Measurements from ENCODE around the gene RPL36. TPM values are rescaled to one million over a fixed set of nuclear protein-coding genes. Genes with fewer than 3 reads are reported as not detected.
A peak's percentile ranks its signal among the peaks of the same experiment; 100 is the strongest.

RPL36 gene
- total RNA-seq, 4 donors from 2014 or later, result 461 to 719 (median 614) TPM

DNA sequence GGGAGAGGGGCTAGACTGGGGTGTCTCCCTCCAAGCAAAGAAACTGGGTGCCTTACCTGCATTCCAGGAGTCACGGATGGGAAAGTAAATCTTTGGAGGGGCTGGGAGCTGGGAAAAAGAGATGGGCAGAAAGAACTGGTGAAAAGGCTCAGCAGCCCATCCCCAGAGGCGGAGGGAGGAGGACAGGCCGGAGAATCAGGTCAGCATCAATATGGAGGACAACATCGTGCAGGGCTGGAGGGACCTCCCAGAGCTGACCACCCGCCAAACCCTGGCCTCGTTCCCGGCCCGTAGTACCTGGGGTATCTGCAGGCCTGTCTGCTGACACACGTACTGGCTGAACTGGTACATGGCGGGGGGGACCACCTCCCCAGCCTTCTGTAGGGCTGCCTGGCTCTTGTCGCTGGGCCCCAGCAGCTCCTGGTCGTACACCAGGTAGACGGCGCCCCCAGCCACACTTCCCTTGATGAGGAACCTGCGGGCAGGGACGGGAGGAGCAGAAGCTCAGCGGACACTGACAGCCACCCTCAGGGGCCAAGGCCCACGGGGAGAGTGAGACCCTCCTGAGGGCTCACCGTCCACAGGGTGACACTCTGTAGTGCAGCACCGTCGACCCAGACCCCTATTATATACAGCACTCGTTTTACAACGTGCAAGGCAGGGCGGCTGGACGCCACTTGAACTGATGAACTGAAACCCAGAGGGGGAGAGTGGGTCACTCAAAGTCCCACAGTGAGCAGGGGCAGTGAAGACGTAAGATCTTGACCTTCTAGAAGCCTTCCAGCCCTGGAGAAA is 10.6 kb upstream of the RPL36 start:
- intact Hi-C loops (cut with DNase I), result loop anchor here (5.0 kb wide), 1 partner anchor 57 kb away; the partner anchor contains the start of genes SAFB and SAFB2
- Histone ChIP-seq H3K4me1 (peaks cover 19 to 33% (median 27%) of the 10 kb centered on the region in 4 donors), H3K4me3 (peak overlapping the region; percentile 82 to 98 (median 86)), H3K9me3 (no peaks in the 10 kb centered on the region), H3K27ac (replicated peaks in 1 of 4) (peak overlapping the region; percentile 90 to 96 (median 93)), H3K27me3 (no peaks in the 10 kb centered on the region), H3K36me3 (peaks cover 0 to 14% (median 11%) of the 10 kb centered on the region in 4 donors)
- no peak for TF ChIP-seq EP300 (IDR thresholded peaks at IDR 0.05)
- TF ChIP-seq, protein P1, sequence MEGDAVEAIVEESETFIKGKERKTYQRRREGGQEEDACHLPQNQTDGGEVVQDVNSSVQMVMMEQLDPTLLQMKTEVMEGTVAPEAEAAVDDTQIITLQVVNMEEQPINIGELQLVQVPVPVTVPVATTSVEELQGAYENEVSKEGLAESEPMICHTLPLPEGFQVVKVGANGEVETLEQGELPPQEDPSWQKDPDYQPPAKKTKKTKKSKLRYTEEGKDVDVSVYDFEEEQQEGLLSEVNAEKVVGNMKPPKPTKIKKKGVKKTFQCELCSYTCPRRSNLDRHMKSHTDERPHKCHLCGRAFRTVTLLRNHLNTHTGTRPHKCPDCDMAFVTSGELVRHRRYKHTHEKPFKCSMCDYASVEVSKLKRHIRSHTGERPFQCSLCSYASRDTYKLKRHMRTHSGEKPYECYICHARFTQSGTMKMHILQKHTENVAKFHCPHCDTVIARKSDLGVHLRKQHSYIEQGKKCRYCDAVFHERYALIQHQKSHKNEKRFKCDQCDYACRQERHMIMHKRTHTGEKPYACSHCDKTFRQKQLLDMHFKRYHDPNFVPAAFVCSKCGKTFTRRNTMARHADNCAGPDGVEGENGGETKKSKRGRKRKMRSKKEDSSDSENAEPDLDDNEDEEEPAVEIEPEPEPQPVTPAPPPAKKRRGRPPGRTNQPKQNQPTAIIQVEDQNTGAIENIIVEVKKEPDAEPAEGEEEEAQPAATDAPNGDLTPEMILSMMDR (IDR thresholded peaks at IDR 0.05), result no peak
- TF ChIP-seq POLR2A (IDR thresholded peaks at IDR 0.05; ENCODE audit: low read depth), result no peak
- no peak for TF ChIP-seq POLR2AphosphoS5 (IDR thresholded peaks at IDR 0.05)
- no peak for DNase-seq (ENCODE audit: extremely low spot score)
- 28% methylated on average over 5 of the region's 26 CpGs for WGBS

DNA sequence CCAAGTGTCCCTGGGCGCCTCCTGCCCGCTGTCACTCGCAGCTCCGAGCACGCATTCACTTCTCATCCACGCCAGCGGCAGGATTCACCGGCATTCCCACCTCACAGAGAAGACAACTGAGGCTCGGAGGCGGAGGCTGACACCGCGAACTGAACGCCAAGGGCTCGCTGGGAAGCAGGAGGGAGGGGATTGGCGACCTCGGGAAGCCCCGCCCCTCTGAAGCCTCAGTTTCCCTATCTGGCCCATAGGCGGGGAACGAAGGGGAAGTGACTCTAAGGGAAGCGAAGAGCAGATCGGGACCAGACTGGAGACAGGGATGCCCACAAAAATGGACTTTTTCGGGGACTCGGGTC is 10.0 kb upstream of the RPL36 start:
- DNase-seq (ENCODE audit: extremely low spot score), result no peak
- intact Hi-C loops (cut with DNase I), result loop anchor here (5.0 kb wide), 1 partner anchor 58 kb away; the partner anchor contains the start of genes SAFB and SAFB2

DNA sequence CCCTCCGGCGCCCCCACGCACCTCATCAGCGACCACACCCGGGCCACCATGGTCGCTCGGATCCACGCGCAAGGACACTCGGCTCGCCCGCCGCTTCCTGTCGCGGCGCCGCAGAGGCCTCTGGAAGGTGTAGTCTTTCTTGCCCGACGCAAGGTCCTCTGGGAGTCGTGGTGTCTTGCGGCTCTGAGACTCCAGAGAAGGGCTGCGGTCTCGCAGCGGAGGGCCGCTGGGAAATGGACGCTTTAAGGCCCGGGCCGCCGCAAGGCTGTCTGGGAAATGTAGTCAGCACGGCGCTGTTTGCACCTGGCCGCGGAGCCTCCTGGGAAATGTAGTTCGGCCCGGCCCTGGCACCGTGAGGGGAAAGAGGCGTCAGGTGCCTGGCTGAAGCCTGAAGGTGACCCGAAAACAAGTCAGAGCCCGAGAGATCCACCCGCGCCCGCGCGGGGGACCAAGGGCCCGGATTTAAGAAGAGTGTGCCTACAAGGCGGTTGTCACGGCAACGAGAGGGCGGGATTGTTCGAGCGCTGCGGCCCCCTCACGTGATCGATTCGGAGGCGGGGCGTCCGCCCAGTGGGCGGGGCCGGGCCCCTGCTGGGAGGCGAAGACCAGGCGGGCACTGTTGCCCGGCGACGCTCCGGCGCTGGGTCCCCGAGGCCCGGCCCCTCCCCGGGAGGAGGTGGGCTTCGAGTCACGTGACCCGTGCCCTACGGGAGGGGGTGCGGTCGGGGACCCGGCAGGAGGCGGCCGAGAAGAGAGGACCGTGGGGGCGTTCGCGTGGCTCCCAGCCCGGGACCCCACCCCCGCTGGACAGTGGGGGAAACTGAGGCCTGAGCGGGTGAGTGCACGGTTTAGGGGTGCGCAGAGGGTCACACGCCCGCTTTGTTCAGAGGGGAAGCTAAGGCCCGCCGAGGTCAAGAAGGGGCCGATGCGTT is 9.4 kb upstream of the RPL36 start, which contains the start of the genes HSD11B1L and MICOS13:
Gene HSD11B1L (plus strand): TSS at position 591 of the 932 bp plus-strand sequence. CDS start 3,806 bp downstream, outside the sequence.
Gene MICOS13 (minus strand): TSS at position 80 of the 932 bp plus-strand sequence. CDS start 30 bp downstream, at position 50.
- H3K4me1 ChIP-seq, result peaks cover 19 to 33% (median 27%) of the 10 kb centered on the region in 4 donors
- peak; percentile 99 for DNase-seq (ENCODE audit: extremely low spot score)
- peak within 1 kb of the TSS; percentile 82 to 98 (median 86) for H3K4me3 ChIP-seq
- TF ChIP-seq POLR2AphosphoS5 (IDR thresholded peaks at IDR 0.05) (peak; percentile 85 to 94), EP300 (IDR thresholded peaks at IDR 0.05) (no peak), POLR2A (IDR thresholded peaks at IDR 0.05; ENCODE audit: low read depth) (no peak)
- TF ChIP-seq, protein P1 (IDR thresholded peaks at IDR 0.05), result peak in 1 of 3 experiments; percentile 17
- 4% methylated on average over 14 of the region's 94 CpGs for WGBS
- intact Hi-C loops (cut with DNase I), result loop anchor here (5.0 kb wide), 1 partner anchor 58 kb away; the partner anchor contains the start of genes SAFB and SAFB2
- no peaks in the 10 kb centered on the region for H3K9me3 ChIP-seq
- H3K36me3 ChIP-seq, result peaks cover 0 to 14% (median 11%) of the 10 kb centered on the region in 4 donors
- peak within 1 kb of the TSS; percentile 90 to 96 (median 93) for H3K27ac ChIP-seq (replicated peaks in 1 of 4)
- H3K27me3 ChIP-seq, result no peaks in the 10 kb centered on the region

More for the DNA sequence above, 10.0 kb upstream of the RPL36 start:
- TF ChIP-seq POLR2AphosphoS5 (IDR thresholded peaks at IDR 0.05) (no peak), EP300 (IDR thresholded peaks at IDR 0.05) (no peak), POLR2A (IDR thresholded peaks at IDR 0.05; ENCODE audit: low read depth) (no peak)
- Histone ChIP-seq H3K9me3 (no peaks in the 10 kb centered on the region), H3K4me1 (peaks cover 19 to 33% (median 27%) of the 10 kb centered on the region in 4 donors), H3K4me3 (peak overlapping the region; percentile 82 to 98 (median 86)), H3K36me3 (peaks cover 0 to 14% (median 11%) of the 10 kb centered on the region in 4 donors), H3K27ac (replicated peaks in 1 of 4) (peak overlapping the region; percentile 90 to 96 (median 93)), H3K27me3 (no peaks in the 10 kb centered on the region)
- WGBS, result 2% methylated on average over 12 of the region's 23 CpGs

DNA sequence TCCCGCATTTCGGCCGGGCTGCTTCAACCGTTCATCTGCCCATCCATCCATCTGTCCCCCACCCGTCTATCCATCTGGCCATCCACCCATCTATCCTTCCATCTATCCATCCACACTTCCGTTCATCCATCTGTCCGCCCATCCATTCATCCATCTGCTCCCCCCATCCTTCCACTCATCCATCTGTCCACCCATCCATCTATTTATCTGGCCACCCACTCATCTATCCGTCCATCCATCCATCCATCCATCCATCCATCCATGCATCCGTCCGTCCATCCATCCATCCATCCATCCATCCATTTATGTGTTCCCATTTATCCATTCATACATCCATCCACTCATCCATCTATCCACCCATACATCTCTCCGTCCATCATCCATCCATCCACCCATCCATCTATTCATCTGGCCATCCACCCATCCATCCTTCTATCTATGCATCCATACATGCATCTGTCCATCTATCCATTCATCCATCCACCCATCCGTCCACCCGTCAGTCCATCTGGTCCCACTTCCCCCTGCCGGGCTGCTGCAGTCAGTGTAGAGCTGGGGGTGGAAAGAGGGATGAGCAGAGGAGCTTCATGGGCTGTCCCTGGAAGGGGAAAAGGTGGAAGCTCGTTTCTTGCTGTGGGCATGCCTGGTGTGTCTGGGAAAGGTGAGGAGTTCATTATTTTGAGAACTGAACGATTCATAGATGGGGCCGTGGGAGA is 8.5 kb upstream of the RPL36 start:
- peaks cover 0 to 14% (median 11%) of the 10 kb centered on the region in 4 donors for H3K36me3 ChIP-seq
- H3K9me3 ChIP-seq, result no peaks in the 10 kb centered on the region
- intact Hi-C loops (cut with DNase I), result loop anchor here (5.0 kb wide), 1 partner anchor 59 kb away; the partner anchor contains the start of genes SAFB and SAFB2
- H3K4me1 ChIP-seq, result peaks cover 17 to 38% (median 33%) of the 10 kb centered on the region in 4 donors
- peak overlapping the region; percentile 82 to 98 (median 86) for H3K4me3 ChIP-seq
- no peak for DNase-seq (ENCODE audit: extremely low spot score)
- peak overlapping the region; percentile 90 to 96 (median 93) for H3K27ac ChIP-seq (replicated peaks in 1 of 4)
- no peaks in the 10 kb centered on the region for H3K27me3 ChIP-seq
- WGBS, result 62% methylated on average over 17 of the region's 17 CpGs
- TF ChIP-seq POLR2A (IDR thresholded peaks at IDR 0.05; ENCODE audit: low read depth) (no peak), POLR2AphosphoS5 (IDR thresholded peaks at IDR 0.05) (no peak), EP300 (IDR thresholded peaks at IDR 0.05) (no peak)
- TF ChIP-seq, protein P1 (IDR thresholded peaks at IDR 0.05), result no peak
